Vagina (tissue), 2 donors: ENCODE measurements around the gene FGFBP3.

ENCODE experiments used
- CTCF ChIP-seq, 3 experiments: fragments of 450-650 bp in 2 of 3; fragments of 200-600 bp in 1 of 3; sonication (generic) in 1 of 3; IDR thresholded peaks; one replicate each; pipeline ENCODE4 v1.5.1; 2017 to 2019; ENCODE audit warnings: antibody characterized with exemption in 3 of 3, mild to moderate bottlenecking in 2 of 3, moderate library complexity in 2 of 3
- POLR2A ChIP-seq, 2 donors: fragments of 450-650 bp; IDR thresholded peaks; one replicate each; pipeline ENCODE4 v1.6.1; 2017; ENCODE audit warnings: antibody characterized with exemption in 2 of 2, mild to moderate bottlenecking in 2 of 2, moderate library complexity in 2 of 2
- POLR2AphosphoS5 ChIP-seq, 2 donors: sonication (generic); formaldehyde crosslinking; IDR thresholded peaks; one replicate each; pipeline ENCODE4 v1.9.0; 2017; ENCODE audit warnings: antibody characterized with exemption in 2 of 2, mild to moderate bottlenecking in 2 of 2, low read depth in 1 of 2; ENCODE audit not compliant: insufficient read depth in 1 of 2

- TF ChIP-seq CTCF (IDR thresholded peaks at IDR 0.05) = no peak
- peak in 1 of 2 donors; percentile 42 for TF ChIP-seq POLR2AphosphoS5 (IDR thresholded peaks at IDR 0.05; ENCODE audit: insufficient read depth in 1 of 2, low read depth in 1 of 2)
- no peak for TF ChIP-seq POLR2A (IDR thresholded peaks at IDR 0.05)
Observed at GRCh38 chr10:91887272-91888076, 21.8 kb downstream of the FGFBP3 start.
